HepG2 (cell line): ENCODE data around the gene SLC43A3. TPM values are rescaled to one million over a fixed set of nuclear protein-coding genes. Genes with fewer than 3 reads are reported as not detected.

Experiments
- ATAC-seq: fragments of 200-7000 bp; cut with Tn5 transposase; 3 replicates; pipeline ENCODE4 v1.9.1; 2020; ENCODE audit warnings: mild to moderate bottlenecking, moderate library complexity
- BruUV-seq: library from RNA; stranded (reverse); fragments of 400-500 nt; replicated peaks from 2 replicates; lab custom pipeline; 2021; lab: Mats Ljungman, UMichigan
- CTCF ChIA-PET: fragments of 300-600 bp; formaldehyde crosslinking; extraction: SDS; loops from one replicate; lab custom pipeline; 2021; ENCODE audit warnings: low total read pairs, inconsistent platforms, low intra/inter-chr PET ratio; lab: Yijun Ruan, JAX
- POLR2A ChIA-PET: fragments of 350-600 bp; sonication (Branson Sonifier 250); formaldehyde crosslinking; loops from one replicate; lab custom pipeline; 2020; ENCODE audit warnings: antibody characterized with exemption, inconsistent platforms; lab: Yijun Ruan, JAX
- DNase-seq: peaks from one replicate; pipeline ENCODE4 v3.0.0-alpha.2; 2015; ENCODE audit warnings: low spot score
- FAIRE-seq: peaks from 3 replicates; lab custom pipeline; 2011; peaks lifted over from hg19 to GRCh38; lab: Jason Lieb, UNC
- H2AFZ ChIP-seq: one replicate; pipeline ENCODE4 v1.6.1; 2011; ENCODE audit warnings: low read length, inconsistent platforms
- H3K27ac ChIP-seq: fragments of 300-600 bp; 3 replicates; pipeline ENCODE4 v1.8.0; 2011; ENCODE audit warnings: mixed run types, mild to moderate bottlenecking, mixed read lengths, low read length, inconsistent platforms; ENCODE audit not compliant: insufficient read depth; ENCODE audit errors: extremely low read length
- H3K27me3 ChIP-seq, 2 experiments: fragments of 200-600 bp in 1 of 2; 2 replicates in 1 of 2; 3 replicates in 1 of 2; pipeline versions ENCODE4 v1.6.0 to v1.8.0; 2011; ENCODE audit warnings: low read length in 2 of 2, mild to moderate bottlenecking in 2 of 2, moderate library complexity in 2 of 2, inconsistent platforms in 1 of 2; ENCODE audit not compliant: insufficient read depth in 2 of 2, control insufficient read depth in 1 of 2
- H3K36me3 ChIP-seq, 2 experiments: fragments of 200-600 bp in 1 of 2; replicated peaks in 1 of 2; 2 replicates in 1 of 2; 3 replicates in 1 of 2; pipeline versions ENCODE4 v1.5.1 to v1.8.0; 2011; ENCODE audit warnings: low read length in 2 of 2, inconsistent platforms in 1 of 2; ENCODE audit not compliant: insufficient read depth in 2 of 2, control insufficient read depth in 1 of 2
- H3K4me1 ChIP-seq: 2 replicates; pipeline ENCODE4 v1.5.1; 2012; ENCODE audit warnings: low read length, inconsistent platforms; ENCODE audit not compliant: insufficient read depth
- H3K4me2 ChIP-seq: 2 replicates; pipeline ENCODE4 v1.6.0; 2011; ENCODE audit warnings: low read depth, low read length, inconsistent platforms
- H3K4me3 ChIP-seq, 3 experiments: fragments of 200-600 bp in 1 of 3; sonication (generic), shearing (Covaris generic) in 1 of 3; replicated peaks in 1 of 3; 2 replicates each; pipeline ENCODE4 v1.5.1; 2011 to 2016; ENCODE audit warnings: low read length in 3 of 3, inconsistent platforms in 2 of 3, low read depth in 2 of 3, mild to moderate bottlenecking in 2 of 3, control low read depth in 1 of 3, mixed read lengths in 1 of 3; ENCODE audit not compliant: insufficient read depth in 1 of 3
- H3K79me2 ChIP-seq: one replicate; pipeline ENCODE4 v1.6.1; 2011; ENCODE audit warnings: low read length, inconsistent platforms; ENCODE audit not compliant: insufficient read depth
- H3K9ac ChIP-seq: 2 replicates; pipeline ENCODE4 v1.6.0; 2011; ENCODE audit warnings: mild to moderate bottlenecking, low read depth, low read length, inconsistent platforms; ENCODE audit not compliant: insufficient read depth
- H3K9me3 ChIP-seq: 2 replicates; pipeline ENCODE4 v1.5.1; 2012; ENCODE audit warnings: mild to moderate bottlenecking, low read length
- H4K20me1 ChIP-seq: 2 replicates; pipeline ENCODE4 v1.6.0; 2011; ENCODE audit warnings: inconsistent platforms, mild to moderate bottlenecking, low read length, moderate library complexity; ENCODE audit not compliant: insufficient read depth
- EHMT2 ChIP-seq: fragments of 200-600 bp; sonication (generic); IDR thresholded peaks from 2 replicates; pipeline ENCODE4 v1.7.0; 2017; ENCODE audit warnings: antibody characterized with exemption, low read depth, low read length, borderline replicate concordance
- ELF3 ChIP-seq: IDR thresholded peaks from 2 replicates; pipeline ENCODE4 v1.6.1; 2016; ENCODE audit warnings: missing genetic modification reagents, missing compliant biosample characterization
- FOXM1 ChIP-seq: sonication (generic); formaldehyde crosslinking; IDR thresholded peaks from 2 replicates; pipeline ENCODE4 v1.5.0; 2020; ENCODE audit warnings: missing genetic modification reagents
- HNF4G ChIP-seq, 2 experiments: sonication (generic) in 1 of 2; formaldehyde crosslinking in 1 of 2; IDR thresholded peaks; 2 replicates each; pipeline versions ENCODE4 v1.4.0 to v1.6.1; 2011 to 2020; ENCODE audit warnings: borderline replicate concordance in 2 of 2, low read depth in 2 of 2, mild to moderate bottlenecking in 2 of 2, low read length in 1 of 2, missing genetic modification reagents in 1 of 2, moderate library complexity in 1 of 2
- MTA1 ChIP-seq: sonication (generic); formaldehyde crosslinking; IDR thresholded peaks from 2 replicates; pipeline ENCODE4 v1.4.0; 2020; ENCODE audit warnings: missing genetic modification reagents, mild to moderate bottlenecking, borderline replicate concordance
- NRL ChIP-seq: sonication (generic); formaldehyde crosslinking; IDR thresholded peaks from 2 replicates; pipeline ENCODE4 v1.5.0; 2020; ENCODE audit warnings: missing genetic modification reagents, mild to moderate bottlenecking, moderate library complexity, borderline replicate concordance
- PBX3 ChIP-seq: sonication (generic); formaldehyde crosslinking; IDR thresholded peaks from 2 replicates; pipeline ENCODE4 v1.8.1; 2023; ENCODE audit warnings: missing genetic modification reagents, inconsistent platforms, borderline replicate concordance
- SOX13 ChIP-seq, 3 experiments: fragments of 450-650 bp in 1 of 3; sonication (generic) in 1 of 3; formaldehyde crosslinking in 1 of 3; IDR thresholded peaks in 2 of 3; conservative IDR thresholded peaks in 1 of 3; 2 replicates each; pipeline versions ENCODE4 v1.5.0 to v1.6.1; 2016 to 2020; ENCODE audit warnings: antibody characterized with exemption in 1 of 3, mild to moderate bottlenecking in 1 of 3, missing compliant biosample characterization in 1 of 3, missing genetic modification reagents in 1 of 3, moderate library complexity in 1 of 3
- TIGD3 ChIP-seq: sonication (generic); formaldehyde crosslinking; IDR thresholded peaks from 2 replicates; pipeline ENCODE4 v1.5.1; 2020; ENCODE audit warnings: mild to moderate bottlenecking, missing genetic modification reagents, borderline replicate concordance
- ZNF317 ChIP-seq: sonication (generic); formaldehyde crosslinking; IDR thresholded peaks from 2 replicates; pipeline ENCODE4 v1.5.0; 2020; ENCODE audit warnings: mild to moderate bottlenecking, missing genetic modification reagents
- ZNF558 ChIP-seq: sonication (generic); formaldehyde crosslinking; IDR thresholded peaks from 2 replicates; pipeline ENCODE4 v1.9.0; 2022; ENCODE audit warnings: mild to moderate bottlenecking, missing genetic modification reagents, borderline replicate concordance
- ZNF616 ChIP-seq: sonication (generic); formaldehyde crosslinking; IDR thresholded peaks from 2 replicates; pipeline ENCODE4 v1.5.0; 2020; ENCODE audit warnings: low read depth, mild to moderate bottlenecking, missing genetic modification reagents
- ZNF83 ChIP-seq: sonication (generic); formaldehyde crosslinking; IDR thresholded peaks from 2 replicates; pipeline ENCODE4 v1.4.0; 2020; ENCODE audit warnings: missing genetic modification reagents, mild to moderate bottlenecking, borderline replicate concordance
- WGBS: methylation state at CpG from one replicate; pipeline ENCODE4 v1.1.6; 2017; ENCODE audit warnings: low lambda C conversion rate; 5-methylcytosine and 5-hydroxymethylcytosine counted together
- in situ Hi-C: cut with HindIII; loops from 2 replicates; pipeline ENCODE4 v1.10.0; 2017; ENCODE audit warnings: low pct_unique_long_range_greater_than_20kb; ENCODE audit not compliant: extremely low pct_ligation_motif_present
- intact Hi-C: fragments of 100-400 bp; cut with micrococcal nuclease; formaldehyde crosslinking; loops from one replicate; pipeline ENCODE4 v1.10.0; 2022; ENCODE audit not compliant: unreplicated experiment
- polyA plus RNA-seq, 8 experiments: library from polyadenylated mRNA; depleted of rRNA in 3 of 8; stranded (reverse) in 7 of 8; unstranded in 1 of 8; fragments of >200 nt; fragmentation: Illumina TruSeq in 4 of 8; extraction: Trizol in 4 of 8; gene quantifications; 2 replicates each; pipeline versions ENCODE4 v1.2.1 to v1.2.3, GENCODE V29; 2011 to 2016; ENCODE audit warnings: low read depth in 4 of 8, missing spikeins in 1 of 8, mixed read lengths in 1 of 8; ENCODE audit not compliant: insufficient read depth in 1 of 8
- total RNA-seq, 5 experiments: library from RNA; depleted of rRNA; stranded (reverse); fragments of >200 nt; fragmentation: Illumina TruSeq; extraction: Trizol; gene quantifications; 2 replicates each; pipeline ENCODE4 v1.2.3, GENCODE V29; 2016; ENCODE audit warnings: low read depth in 1 of 5
- TF ChIP-seq, protein P1 (sequence below): sonication (generic); formaldehyde crosslinking; IDR thresholded peaks from 2 replicates; pipeline ENCODE4 v1.8.0; 2023; ENCODE audit warnings: mild to moderate bottlenecking, missing genetic modification reagents

Gene SLC43A3
- total and polyA plus RNA-seq, 2 of the 13 experiments (the other 11 are each of a cell fraction or from before 2014, with no cell fraction given): 2.6 TPM; not detected in 1

DNA sequence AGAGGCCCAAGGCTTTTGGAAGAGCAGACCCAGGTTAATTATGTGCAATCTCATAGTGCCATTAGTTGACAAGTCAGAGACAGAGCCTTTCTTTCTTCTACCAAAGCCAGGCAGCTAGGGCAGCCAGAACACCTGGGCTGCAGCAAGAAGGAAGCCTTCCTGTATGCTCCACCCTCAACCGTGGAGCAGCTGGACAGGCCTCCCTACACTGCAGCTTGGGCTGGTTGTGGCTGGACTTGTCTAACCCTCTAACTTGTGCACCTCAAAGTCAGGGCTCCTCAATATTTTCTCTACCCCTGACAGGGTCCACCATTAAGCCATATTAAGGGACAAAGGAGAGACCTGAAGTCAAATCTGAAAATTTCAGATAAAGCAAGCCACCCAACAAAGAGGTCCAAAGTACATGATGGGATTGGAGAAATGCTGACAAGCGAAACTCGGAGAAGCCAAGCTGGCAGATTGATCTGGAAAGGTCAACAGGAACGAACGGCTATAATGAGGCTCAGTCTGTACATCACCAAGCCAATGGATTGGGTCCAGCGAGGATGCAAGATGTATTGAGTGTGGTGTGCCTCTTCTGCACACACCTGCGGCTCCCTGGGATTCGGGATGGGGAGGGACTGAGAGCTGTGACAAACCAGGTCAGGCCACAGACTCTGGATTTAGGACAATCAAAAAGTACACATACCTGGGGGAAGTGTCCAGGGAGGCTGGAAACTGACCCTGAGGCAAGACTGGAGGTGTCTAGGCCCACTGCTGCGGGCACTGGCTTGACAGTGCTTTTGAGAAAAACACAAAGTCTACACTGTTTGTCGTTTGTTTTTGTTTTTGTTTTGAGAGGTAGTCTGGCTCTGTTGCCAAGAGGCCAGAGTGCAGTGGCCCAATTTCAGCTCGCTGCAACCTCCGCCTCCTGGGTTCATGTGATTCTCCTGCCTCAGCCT is 11.7 kb upstream of the SLC43A3 start:
- no peak for FAIRE-seq
- Histone ChIP-seq H3K9ac (no peak overlapping the region), H3K36me3 (no peaks in the 10 kb centered on the region), H3K27me3 (no peaks in the 10 kb centered on the region), H3K27ac (peak overlapping the region; percentile 45), H3K4me2 (peak overlapping the region; percentile 48), H4K20me1 (no peaks in the 10 kb centered on the region), H3K4me1 (peaks cover 69% of the 10 kb centered on the region), H2AFZ (no peak overlapping the region), H3K9me3 (no peaks in the 10 kb centered on the region), H3K4me3 (no peak overlapping the region), H3K79me2 (no peaks in the 10 kb centered on the region)
- in situ Hi-C loops: no loop called here
- CTCF ChIA-PET: no interaction called here
- ATAC-seq: no peak
- intact Hi-C loops: no loop called here
- peak; percentile 42 for DNase-seq
- POLR2A ChIA-PET: interaction anchor here (1.0 kb wide), 1 partner anchor 19 kb away, joined by 4 read pairs; no protein-coding TSS in a partner anchor
- no TSS peak for BruUV-seq
- WGBS: 38% methylated on average over 12 of the region's 12 CpGs
- TF ChIP-seq, protein P1, sequence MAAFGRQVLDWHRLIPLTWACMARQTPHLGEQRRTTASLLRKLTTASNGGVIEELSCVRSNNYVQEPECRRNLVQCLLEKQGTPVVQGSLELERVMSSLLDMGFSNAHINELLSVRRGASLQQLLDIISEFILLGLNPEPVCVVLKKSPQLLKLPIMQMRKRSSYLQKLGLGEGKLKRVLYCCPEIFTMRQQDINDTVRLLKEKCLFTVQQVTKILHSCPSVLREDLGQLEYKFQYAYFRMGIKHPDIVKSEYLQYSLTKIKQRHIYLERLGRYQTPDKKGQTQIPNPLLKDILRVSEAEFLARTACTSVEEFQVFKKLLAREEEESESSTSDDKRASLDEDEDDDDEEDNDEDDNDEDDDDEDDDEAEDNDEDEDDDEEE (CRISPR knock-in tag): no peak
- TF ChIP-seq MTA1 (CRISPR knock-in tag) (no peak), EHMT2 (peak; percentile 60; the same call in 1 of the 2 replicates), TIGD3 (CRISPR knock-in tag) (no peak), NRL (CRISPR knock-in tag) (no peak), ZNF317 (CRISPR knock-in tag) (0 out of 2 replicates have a peak, but pooled peaks have one; percentile 23), ZNF558 (CRISPR knock-in tag) (no peak), HNF4G (IDR thresholded peaks at IDR 0.05; ENCODE audit: borderline replicate concordance, low read depth, low read length) (no peak), HNF4G (CRISPR knock-in tag; IDR thresholded peaks at IDR 0.05; ENCODE audit: borderline replicate concordance, low read depth) (no peak), ELF3 (CRISPR knock-in tag) (no peak), SOX13 (IDR thresholded peaks at IDR 0.05) (no peak), SOX13 (CRISPR knock-in tag; conservative IDR thresholded peaks at IDR 0.05 in 1 of 2, IDR thresholded peaks at IDR 0.05 in 1 of 2) (peak in 1 of 2 experiments; percentile 23; a peak in 1 of 4 replicates), PBX3 (CRISPR knock-in tag) (no peak), ZNF83 (CRISPR knock-in tag) (no peak), ZNF616 (no peak), FOXM1 (CRISPR knock-in tag) (no peak)
